HepG2 (cell line): ENCODE results near the gene ITGAE. TPM values are rescaled to one million over a fixed set of nuclear protein-coding genes. Genes with fewer than 3 reads are reported as not detected.

Experiments used
- ATF5 ChIP-seq: sonication (generic); formaldehyde crosslinking; IDR thresholded peaks from 2 replicates; pipeline ENCODE4 v1.4.0; 2020; ENCODE audit warnings: mild to moderate bottlenecking, low read depth, missing genetic modification reagents
- BRF2 ChIP-seq: sonication (generic); formaldehyde crosslinking; IDR thresholded peaks from 2 replicates; pipeline ENCODE4 v1.8.1; 2022; ENCODE audit warnings: mild to moderate bottlenecking, missing genetic modification reagents
- GLMP ChIP-seq: sonication (generic); formaldehyde crosslinking; IDR thresholded peaks from 2 replicates; pipeline ENCODE4 v1.9.0; 2021; ENCODE audit warnings: missing genetic modification reagents, mild to moderate bottlenecking, borderline replicate concordance
- HIVEP1 ChIP-seq: sonication (generic); formaldehyde crosslinking; IDR thresholded peaks from 2 replicates; pipeline ENCODE4 v1.4.0; 2020; ENCODE audit warnings: mild to moderate bottlenecking, missing genetic modification reagents
- KLF15 ChIP-seq: sonication (generic); formaldehyde crosslinking; IDR thresholded peaks from 2 replicates; pipeline ENCODE4 v1.8.1; 2023; ENCODE audit warnings: borderline replicate concordance, mild to moderate bottlenecking, inconsistent platforms, missing genetic modification reagents, mixed read lengths
- LCORL ChIP-seq, 2 experiments: fragments of 450-650 bp in 1 of 2; sonication (generic) in 1 of 2; formaldehyde crosslinking in 1 of 2; IDR thresholded peaks; 2 replicates each; pipeline versions ENCODE4 v1.5.0 to v1.6.1; 2017 to 2020; ENCODE audit warnings: antibody characterized with exemption in 1 of 2, missing genetic modification reagents in 1 of 2
- NFE2L2 ChIP-seq: fragments of 150-350 bp; IDR thresholded peaks from 2 replicates; pipeline ENCODE4 v1.6.1; 2014; ENCODE audit warnings: low read length
- NPAS2 ChIP-seq: sonication (generic); formaldehyde crosslinking; IDR thresholded peaks from 2 replicates; pipeline ENCODE4 v1.8.0; 2022; ENCODE audit warnings: mild to moderate bottlenecking, missing genetic modification reagents, borderline replicate concordance
- PRMT3 ChIP-seq: sonication (generic); formaldehyde crosslinking; IDR thresholded peaks from 2 replicates; pipeline ENCODE4 v1.8.1; 2022; ENCODE audit warnings: low read depth, mild to moderate bottlenecking, moderate library complexity, missing genetic modification reagents, borderline replicate concordance
- ZC3H4 ChIP-seq: sonication (generic); formaldehyde crosslinking; IDR thresholded peaks from 2 replicates; pipeline ENCODE4 v1.4.0; 2020; ENCODE audit warnings: missing genetic modification reagents, borderline replicate concordance
- ZNF552 ChIP-seq: sonication (generic); formaldehyde crosslinking; IDR thresholded peaks from 2 replicates; pipeline ENCODE4 v1.9.0; 2022; ENCODE audit warnings: missing genetic modification reagents, mild to moderate bottlenecking, borderline replicate concordance
- ZNF556 ChIP-seq: sonication (generic); formaldehyde crosslinking; IDR thresholded peaks from 2 replicates; pipeline ENCODE4 v1.4.0; 2020; ENCODE audit warnings: mild to moderate bottlenecking, missing genetic modification reagents, borderline replicate concordance
- ZNF891 ChIP-seq: sonication (generic); formaldehyde crosslinking; IDR thresholded peaks from 2 replicates; pipeline ENCODE4 v1.5.0; 2020; ENCODE audit warnings: mild to moderate bottlenecking, missing genetic modification reagents
- polyA plus RNA-seq, 8 experiments: library from polyadenylated mRNA; depleted of rRNA in 3 of 8; stranded (reverse) in 7 of 8; unstranded in 1 of 8; fragments of >200 nt; fragmentation: Illumina TruSeq in 4 of 8; extraction: Trizol in 4 of 8; gene quantifications; 2 replicates each; pipeline versions ENCODE4 v1.2.1 to v1.2.3, GENCODE V29; 2011 to 2016; ENCODE audit warnings: low read depth in 4 of 8, missing spikeins in 1 of 8, mixed read lengths in 1 of 8; ENCODE audit not compliant: insufficient read depth in 1 of 8
- total RNA-seq, 5 experiments: library from RNA; depleted of rRNA; stranded (reverse); fragments of >200 nt; fragmentation: Illumina TruSeq; extraction: Trizol; gene quantifications; 2 replicates each; pipeline ENCODE4 v1.2.3, GENCODE V29; 2016; ENCODE audit warnings: low read depth in 1 of 5
- TF ChIP-seq, protein P1 (sequence below): sonication (generic); formaldehyde crosslinking; IDR thresholded peaks from 2 replicates; pipeline ENCODE4 v1.4.0; 2020; ENCODE audit warnings: missing genetic modification reagents
- TF ChIP-seq, protein P2 (sequence below): IDR thresholded peaks from 2 replicates; pipeline ENCODE4 v1.6.1; 2016; ENCODE audit warnings: missing compliant biosample characterization, missing genetic modification reagents, borderline replicate concordance
- TF ChIP-seq, protein P3 (sequence below): IDR thresholded peaks from 2 replicates; pipeline ENCODE4 v1.6.1; 2016
- TF ChIP-seq, protein P4 (sequence below): sonication (generic); formaldehyde crosslinking; IDR thresholded peaks from 2 replicates; pipeline ENCODE4 v1.8.0; 2022; ENCODE audit warnings: missing genetic modification reagents, low read depth, mild to moderate bottlenecking, borderline replicate concordance
- TF ChIP-seq, protein P5 (sequence below): sonication (generic); formaldehyde crosslinking; IDR thresholded peaks from 2 replicates; pipeline ENCODE4 v1.4.0; 2020; ENCODE audit warnings: missing genetic modification reagents

Gene ITGAE
- total and polyA plus RNA-seq, 2 of the 13 experiments (the other 11 are each of a cell fraction or from before 2014, with no cell fraction given) = 42.3 to 49.0 TPM

DNA sequence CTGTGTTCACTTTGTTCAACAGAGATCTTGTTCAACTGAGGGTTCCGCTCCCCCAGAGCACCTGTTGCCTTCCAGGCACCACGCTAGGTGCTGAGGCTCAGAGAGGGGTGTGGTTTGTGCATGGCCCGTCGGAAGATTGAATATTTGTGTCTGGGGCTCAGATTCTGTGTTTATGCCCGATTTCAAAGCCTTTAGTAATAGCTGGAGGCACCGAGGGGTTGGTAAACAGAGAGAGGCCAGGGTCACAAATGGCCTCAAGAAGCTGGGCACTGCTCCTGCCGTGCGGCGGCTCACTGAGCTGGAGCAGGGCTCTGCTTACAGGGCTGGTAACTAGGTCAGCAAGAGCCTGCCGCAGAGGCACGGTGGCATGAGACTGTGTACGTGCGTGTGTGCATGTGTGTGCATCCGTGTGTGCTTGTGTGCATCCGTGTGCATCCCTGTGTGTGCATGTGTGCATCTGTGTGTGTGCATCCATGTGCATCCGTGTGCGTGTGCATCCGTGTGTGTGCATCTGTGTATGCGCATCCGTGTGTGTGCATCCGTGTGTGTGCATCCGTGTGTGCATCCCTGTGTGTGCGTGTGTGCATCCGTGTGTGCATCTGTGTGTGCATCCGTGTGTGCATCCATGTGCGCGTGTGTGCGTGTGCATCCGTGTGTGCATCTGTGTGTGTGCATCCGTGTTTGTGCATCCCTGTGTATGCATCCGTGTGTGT, 5.4 kb downstream of the ITGAE start (continued):
- TF ChIP-seq BRF2 (CRISPR knock-in tag) (no peak), GLMP (CRISPR knock-in tag) (no peak), LCORL (IDR thresholded peaks at IDR 0.05) (no peak), LCORL (CRISPR knock-in tag; IDR thresholded peaks at IDR 0.05) (no peak), ZC3H4 (CRISPR knock-in tag) (peak; percentile 33; the same call in 1 of the 2 replicates), ZNF552 (no peak), PRMT3 (CRISPR knock-in tag) (no peak), NFE2L2 (no peak), ATF5 (no peak), NPAS2 (CRISPR knock-in tag) (no peak), KLF15 (CRISPR knock-in tag) (no peak), ZNF556 (CRISPR knock-in tag) (no peak), HIVEP1 (CRISPR knock-in tag) (no peak), ZNF891 (CRISPR knock-in tag) (peak; percentile 16; the same call in 1 of the 2 replicates)
- TF ChIP-seq, protein P1, sequence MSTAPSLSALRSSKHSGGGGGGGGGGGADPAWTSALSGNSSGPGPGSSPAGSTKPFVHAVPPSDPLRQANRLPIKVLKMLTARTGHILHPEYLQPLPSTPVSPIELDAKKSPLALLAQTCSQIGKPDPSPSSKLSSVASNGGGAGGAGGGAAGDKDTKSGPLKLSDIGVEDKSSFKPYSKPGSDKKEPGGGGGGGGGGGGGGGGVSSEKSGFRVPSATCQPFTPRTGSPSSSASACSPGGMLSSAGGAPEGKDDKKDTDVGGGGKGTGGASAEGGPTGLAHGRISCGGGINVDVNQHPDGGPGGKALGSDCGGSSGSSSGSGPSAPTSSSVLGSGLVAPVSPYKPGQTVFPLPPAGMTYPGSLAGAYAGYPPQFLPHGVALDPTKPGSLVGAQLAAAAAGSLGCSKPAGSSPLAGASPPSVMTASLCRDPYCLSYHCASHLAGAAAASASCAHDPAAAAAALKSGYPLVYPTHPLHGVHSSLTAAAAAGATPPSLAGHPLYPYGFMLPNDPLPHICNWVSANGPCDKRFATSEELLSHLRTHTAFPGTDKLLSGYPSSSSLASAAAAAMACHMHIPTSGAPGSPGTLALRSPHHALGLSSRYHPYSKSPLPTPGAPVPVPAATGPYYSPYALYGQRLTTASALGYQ (CRISPR knock-in tag) = 0 out of 2 replicates have a peak, but pooled peaks have one; percentile 60
- TF ChIP-seq, protein P2, sequence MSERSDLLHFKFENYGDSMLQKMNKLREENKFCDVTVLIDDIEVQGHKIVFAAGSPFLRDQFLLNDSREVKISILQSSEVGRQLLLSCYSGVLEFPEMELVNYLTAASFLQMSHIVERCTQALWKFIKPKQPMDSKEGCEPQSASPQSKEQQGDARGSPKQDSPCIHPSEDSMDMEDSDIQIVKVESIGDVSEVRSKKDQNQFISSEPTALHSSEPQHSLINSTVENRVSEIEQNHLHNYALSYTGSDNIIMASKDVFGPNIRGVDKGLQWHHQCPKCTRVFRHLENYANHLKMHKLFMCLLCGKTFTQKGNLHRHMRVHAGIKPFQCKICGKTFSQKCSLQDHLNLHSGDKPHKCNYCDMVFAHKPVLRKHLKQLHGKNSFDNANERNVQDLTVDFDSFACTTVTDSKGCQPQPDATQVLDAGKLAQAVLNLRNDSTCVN = no peak
- TF ChIP-seq, protein P3, sequence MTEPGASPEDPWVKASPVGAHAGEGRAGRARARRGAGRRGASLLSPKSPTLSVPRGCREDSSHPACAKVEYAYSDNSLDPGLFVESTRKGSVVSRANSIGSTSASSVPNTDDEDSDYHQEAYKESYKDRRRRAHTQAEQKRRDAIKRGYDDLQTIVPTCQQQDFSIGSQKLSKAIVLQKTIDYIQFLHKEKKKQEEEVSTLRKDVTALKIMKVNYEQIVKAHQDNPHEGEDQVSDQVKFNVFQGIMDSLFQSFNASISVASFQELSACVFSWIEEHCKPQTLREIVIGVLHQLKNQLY = peak; percentile 47; the same call in 1 of the 2 replicates
- TF ChIP-seq, protein P4, sequence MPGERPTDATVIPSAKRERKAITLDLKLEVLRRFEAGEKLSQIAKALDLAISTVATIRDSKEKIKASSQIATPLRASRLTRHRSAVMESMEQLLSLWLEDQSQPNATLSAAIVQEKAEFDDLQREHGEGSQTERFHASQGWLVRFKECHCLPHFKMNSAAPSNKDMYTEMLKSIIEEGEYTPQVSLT (CRISPR knock-in tag) = no peak
- TF ChIP-seq, protein P5, sequence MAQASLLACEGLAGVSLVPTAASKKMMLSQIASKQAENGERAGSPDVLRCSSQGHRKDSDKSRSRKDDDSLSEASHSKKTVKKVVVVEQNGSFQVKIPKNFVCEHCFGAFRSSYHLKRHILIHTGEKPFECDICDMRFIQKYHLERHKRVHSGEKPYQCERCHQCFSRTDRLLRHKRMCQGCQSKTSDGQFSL (CRISPR knock-in tag) = no peak
